ENCODE results near the gene IRF2BP2. TPM values are rescaled to one million over a fixed set of nuclear protein-coding genes. Genes with fewer than 3 reads are reported as not detected.
A peak's percentile ranks its signal among the peaks of the same experiment; 100 is the strongest.

IRF2BP2 gene
- total and polyA plus RNA-seq, 2 of the 13 experiments (the other 11 are each of a cell fraction or from before 2014, with no cell fraction given), result 140 to 147 TPM

- no peak for TF ChIP-seq GFI1 (CRISPR knock-in tag; IDR thresholded peaks at IDR 0.05; ENCODE audit: borderline replicate concordance)
- TF ChIP-seq PRMT3 (CRISPR knock-in tag; IDR thresholded peaks at IDR 0.05; ENCODE audit: borderline replicate concordance, low read depth), result no peak; the same call in 1 of the 2 replicates
- TF ChIP-seq ZSCAN20 (CRISPR knock-in tag; IDR thresholded peaks at IDR 0.05; ENCODE audit: borderline replicate concordance), result 0 out of 2 replicates have a peak, but pooled peaks have one; percentile 29
- no peak; the same call in 1 of the 2 replicates for TF ChIP-seq TOPORS (CRISPR knock-in tag; IDR thresholded peaks at IDR 0.05)
- no peak for TF ChIP-seq SRSF9 (IDR thresholded peaks at IDR 0.05; ENCODE audit: borderline replicate concordance, insufficient read depth, low read depth, low read length, poor library complexity, severe bottlenecking)
- peak; percentile 93; the same call in 1 of the 2 replicates for TF ChIP-seq FOXK1 (CRISPR knock-in tag; IDR thresholded peaks at IDR 0.05; ENCODE audit: borderline replicate concordance, low read depth)
- no peak for TF ChIP-seq ZNF564 (CRISPR knock-in tag; IDR thresholded peaks at IDR 0.05)
- TF ChIP-seq ZUFSP (CRISPR knock-in tag; IDR thresholded peaks at IDR 0.05; ENCODE audit: borderline replicate concordance), result no peak
- TF ChIP-seq ZNF766 (CRISPR knock-in tag; IDR thresholded peaks at IDR 0.05; ENCODE audit: borderline replicate concordance), result no peak
- TF ChIP-seq SUZ12 (IDR thresholded peaks at IDR 0.05; ENCODE audit: low read depth, low read length), result no peak
- TF ChIP-seq ZNF790 (CRISPR knock-in tag; IDR thresholded peaks at IDR 0.05; ENCODE audit: borderline replicate concordance), result no peak
- peak; percentile 14; the same call in 1 of the 2 replicates for TF ChIP-seq SOX13 (IDR thresholded peaks at IDR 0.05)
- TF ChIP-seq SOX13 (CRISPR knock-in tag; conservative IDR thresholded peaks at IDR 0.05 in 1 of 2, IDR thresholded peaks at IDR 0.05 in 1 of 2), result no peak; a peak in 1 of 4 replicates
- peak; percentile 85 for TF ChIP-seq RBM22 (optimal IDR thresholded peaks at IDR 0.05; ENCODE audit: low read length)
- no peak for TF ChIP-seq TSC22D2 (CRISPR knock-in tag; IDR thresholded peaks at IDR 0.05; ENCODE audit: borderline replicate concordance)
- TF ChIP-seq ZKSCAN8 (CRISPR knock-in tag; IDR thresholded peaks at IDR 0.05; ENCODE audit: borderline replicate concordance), result no peak
- TF ChIP-seq ZNF549 (CRISPR knock-in tag; IDR thresholded peaks at IDR 0.05), result no peak
- TF ChIP-seq MAFK (conservative IDR thresholded peaks at IDR 0.05 in 1 of 2, IDR thresholded peaks at IDR 0.05 in 1 of 2; ENCODE audit: low read length in 2 of 2), result peak; percentile 93 to 97
- no peak for TF ChIP-seq ZNF24 (IDR thresholded peaks at IDR 0.05)
- 0 out of 2 replicates have a peak, but pooled peaks have one; percentile 53 for TF ChIP-seq ZSCAN9 (CRISPR knock-in tag; IDR thresholded peaks at IDR 0.05; ENCODE audit: borderline replicate concordance)
- 0 out of 2 replicates have a peak, but pooled peaks have one; percentile 2 for TF ChIP-seq NFE2L2 (IDR thresholded peaks at IDR 0.05; ENCODE audit: low read length)
- TF ChIP-seq NKX3-1 (CRISPR knock-in tag; IDR thresholded peaks at IDR 0.05), result peak; percentile 37
- no peak; the same call in 1 of the 2 replicates for TF ChIP-seq MTF1 (CRISPR knock-in tag; IDR thresholded peaks at IDR 0.05)
- no peak for TF ChIP-seq ZNF773 (CRISPR knock-in tag; IDR thresholded peaks at IDR 0.05; ENCODE audit: borderline replicate concordance)
- TF ChIP-seq ZNF567 (CRISPR knock-in tag; IDR thresholded peaks at IDR 0.05; ENCODE audit: borderline replicate concordance), result no peak
- TF ChIP-seq STAG1 (CRISPR knock-in tag; IDR thresholded peaks at IDR 0.05), result peak; percentile 17; the same call in 1 of the 2 replicates
- no peak for TF ChIP-seq TFDP2 (CRISPR knock-in tag; IDR thresholded peaks at IDR 0.05)
- TF ChIP-seq KLF11 (CRISPR knock-in tag; IDR thresholded peaks at IDR 0.05), result 0 out of 2 replicates have a peak, but pooled peaks have one; percentile 26
- TF ChIP-seq ZNF225 (CRISPR knock-in tag; IDR thresholded peaks at IDR 0.05), result peak; percentile 97
These were observed 1.7 kb downstream of the IRF2BP2 start (continued) for GRCh38 chr1:234608025-234608910.

Data from HepG2 (cell line).